IPS-18c (cell line): ENCODE measurements around the gene ISG15.

Experiments used
- H3K4me3 ChIP-seq: 2 replicates; pipeline ENCODE4 v1.7.0; 2013; ENCODE audit warnings: low read depth, mild to moderate bottlenecking, low read length, moderate library complexity; ENCODE audit not compliant: insufficient read depth
- H3K9me3 ChIP-seq: one replicate; pipeline ENCODE4 v1.6.1; 2013; ENCODE audit warnings: mild to moderate bottlenecking, low read length, moderate library complexity; ENCODE audit not compliant: control insufficient read depth, insufficient read depth

Gene ISG15

DNA sequence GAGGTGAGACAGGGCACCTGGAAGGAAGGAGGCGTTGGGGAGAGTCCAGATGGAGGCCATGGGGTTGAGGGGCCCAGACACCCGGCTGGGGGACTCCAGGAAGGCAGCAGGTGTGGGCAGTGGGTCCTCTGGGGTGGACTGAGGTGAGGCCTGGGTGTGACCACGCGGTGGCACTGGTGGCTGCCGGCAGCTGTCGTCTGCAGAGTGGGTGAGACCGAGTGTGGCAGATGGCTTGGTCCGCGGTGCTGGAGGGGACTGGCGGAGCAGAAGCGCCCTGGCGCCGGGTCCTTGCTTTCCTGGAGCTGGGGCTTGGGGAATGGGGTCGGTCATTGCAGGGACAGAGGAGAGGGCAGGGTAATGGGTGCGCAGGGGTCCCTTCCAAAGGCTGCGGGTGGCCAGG lies 19.1 kb downstream of the ISG15 start:
- Histone ChIP-seq H3K9me3 (no peaks in the 10 kb centered on the region), H3K4me3 (peak overlapping the region; percentile 28; the same call in 1 of the 2 replicates)

DNA sequence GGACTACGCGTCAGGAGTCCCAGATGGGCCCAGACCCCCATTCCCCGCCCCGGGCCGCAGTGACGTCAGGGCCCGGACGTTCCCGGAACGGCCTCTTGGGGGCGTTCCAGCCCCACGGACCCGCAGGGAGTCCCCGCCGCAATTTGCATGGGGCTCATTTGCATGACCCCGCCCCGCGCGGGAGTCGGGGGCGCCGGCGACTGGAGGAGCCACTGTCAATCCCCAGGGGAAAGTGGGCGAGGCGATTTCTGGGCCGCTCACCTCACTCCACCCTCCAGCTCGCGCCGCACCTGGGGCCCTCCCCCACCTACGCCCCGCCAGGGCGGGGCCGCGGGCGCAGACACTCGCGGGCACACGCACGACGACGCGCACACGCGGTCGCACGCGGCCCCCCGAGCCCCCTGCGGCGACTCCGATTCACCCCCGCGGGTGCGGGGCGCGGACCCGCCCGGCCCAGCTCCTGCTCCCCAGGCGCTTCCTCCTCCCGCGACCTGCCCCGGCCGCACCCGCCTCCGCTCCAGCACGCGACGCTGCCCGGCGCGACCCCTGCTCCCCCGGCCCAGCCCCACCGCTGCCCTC lies 19.8 kb downstream of the ISG15 start:
- Histone ChIP-seq H3K9me3 (no peaks in the 10 kb centered on the region), H3K4me3 (peak overlapping the region; percentile 52; the same call in 1 of the 2 replicates)

DNA sequence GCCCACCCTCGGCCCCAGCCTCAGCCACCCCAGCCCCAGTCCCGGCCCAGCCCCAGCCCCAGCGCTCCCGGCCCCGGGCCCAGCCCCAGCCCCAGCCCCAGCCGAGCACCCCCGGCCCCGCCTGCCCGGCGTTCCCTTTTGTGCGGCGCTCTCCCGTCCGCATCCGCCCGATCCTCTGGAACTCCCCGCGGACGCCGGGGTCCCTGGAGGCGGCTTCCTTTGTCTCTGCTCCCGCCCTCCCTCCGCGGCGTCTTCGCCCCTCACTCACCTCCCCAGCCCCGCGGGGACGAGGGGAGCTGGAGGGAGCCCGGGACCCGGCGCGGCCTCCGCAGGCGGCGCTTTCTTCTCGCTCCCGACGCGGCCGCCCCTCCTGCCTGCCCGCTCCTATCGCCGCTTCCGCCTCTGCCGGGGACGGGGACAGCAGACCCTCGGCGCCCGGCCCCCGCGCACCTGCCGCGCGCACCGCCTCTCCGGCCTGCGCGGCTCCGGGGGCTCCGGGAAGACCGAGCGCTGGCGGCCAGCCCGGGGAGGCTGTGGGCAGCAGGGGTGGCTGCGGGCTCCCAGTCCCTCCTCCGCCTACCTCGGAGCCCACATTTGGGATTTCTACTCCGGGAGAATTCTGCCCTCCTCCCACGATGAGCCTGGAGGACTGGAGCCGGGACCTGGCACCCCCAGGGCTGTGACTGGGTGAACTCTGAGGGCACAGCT lies 20.6 kb downstream of the ISG15 start:
- peak overlapping the region; percentile 51 for H3K4me3 ChIP-seq
- H3K9me3 ChIP-seq: no peaks in the 10 kb centered on the region

DNA sequence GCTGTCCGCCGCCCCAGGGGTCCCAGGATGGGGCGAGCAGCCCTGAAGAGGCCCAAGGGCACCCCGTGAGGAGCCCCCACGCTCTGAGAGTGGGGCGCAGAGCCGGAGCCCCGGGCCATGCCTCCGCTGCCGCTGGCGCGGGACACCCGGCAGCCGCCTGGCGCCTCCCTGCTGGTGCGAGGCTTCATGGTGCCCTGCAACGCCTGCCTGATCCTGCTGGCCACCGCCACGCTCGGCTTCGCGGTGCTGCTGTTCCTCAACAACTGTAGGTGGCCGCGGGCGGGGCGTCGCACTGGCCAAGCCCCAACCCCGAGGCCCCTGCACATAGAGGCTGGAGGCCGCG lies 21.1 kb downstream of the ISG15 start:
- H3K9me3 ChIP-seq: no peaks in the 10 kb centered on the region
- peak overlapping the region; percentile 51 for H3K4me3 ChIP-seq

DNA sequence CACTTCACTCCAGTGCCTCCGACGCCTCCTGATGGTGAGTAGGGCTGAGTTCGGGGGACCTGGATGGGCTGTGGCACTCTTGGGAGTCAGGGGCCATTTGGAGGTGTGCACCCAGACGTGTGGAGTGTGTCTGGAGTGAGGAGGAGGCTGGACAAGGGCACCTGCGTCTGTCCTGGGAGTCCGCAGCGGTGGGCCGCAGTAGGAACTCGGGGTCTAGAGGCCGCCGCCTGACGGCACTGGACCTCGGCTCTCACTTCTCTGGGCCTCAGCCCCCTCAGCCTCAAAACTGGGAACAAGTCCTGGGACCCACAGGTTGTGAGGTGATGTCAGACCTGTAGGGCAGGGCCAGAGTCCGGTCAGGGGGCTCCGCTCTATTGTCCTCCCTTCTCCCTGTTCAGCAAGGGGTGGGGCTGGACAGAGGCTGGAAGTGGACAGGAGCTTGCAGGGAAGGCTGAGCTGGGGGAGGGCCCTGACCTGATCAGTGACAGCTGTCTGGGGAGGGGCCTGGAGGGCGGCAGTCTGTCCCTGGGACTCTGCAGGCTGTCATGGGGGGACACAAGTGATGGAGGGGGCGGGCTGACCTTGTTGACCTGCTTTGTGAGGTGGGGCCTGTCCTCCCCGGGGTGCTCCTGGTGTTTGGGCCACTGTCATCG lies 22.1 kb downstream of the ISG15 start:
- H3K4me3 ChIP-seq: no peak overlapping the region
- no peaks in the 10 kb centered on the region for H3K9me3 ChIP-seq

DNA sequence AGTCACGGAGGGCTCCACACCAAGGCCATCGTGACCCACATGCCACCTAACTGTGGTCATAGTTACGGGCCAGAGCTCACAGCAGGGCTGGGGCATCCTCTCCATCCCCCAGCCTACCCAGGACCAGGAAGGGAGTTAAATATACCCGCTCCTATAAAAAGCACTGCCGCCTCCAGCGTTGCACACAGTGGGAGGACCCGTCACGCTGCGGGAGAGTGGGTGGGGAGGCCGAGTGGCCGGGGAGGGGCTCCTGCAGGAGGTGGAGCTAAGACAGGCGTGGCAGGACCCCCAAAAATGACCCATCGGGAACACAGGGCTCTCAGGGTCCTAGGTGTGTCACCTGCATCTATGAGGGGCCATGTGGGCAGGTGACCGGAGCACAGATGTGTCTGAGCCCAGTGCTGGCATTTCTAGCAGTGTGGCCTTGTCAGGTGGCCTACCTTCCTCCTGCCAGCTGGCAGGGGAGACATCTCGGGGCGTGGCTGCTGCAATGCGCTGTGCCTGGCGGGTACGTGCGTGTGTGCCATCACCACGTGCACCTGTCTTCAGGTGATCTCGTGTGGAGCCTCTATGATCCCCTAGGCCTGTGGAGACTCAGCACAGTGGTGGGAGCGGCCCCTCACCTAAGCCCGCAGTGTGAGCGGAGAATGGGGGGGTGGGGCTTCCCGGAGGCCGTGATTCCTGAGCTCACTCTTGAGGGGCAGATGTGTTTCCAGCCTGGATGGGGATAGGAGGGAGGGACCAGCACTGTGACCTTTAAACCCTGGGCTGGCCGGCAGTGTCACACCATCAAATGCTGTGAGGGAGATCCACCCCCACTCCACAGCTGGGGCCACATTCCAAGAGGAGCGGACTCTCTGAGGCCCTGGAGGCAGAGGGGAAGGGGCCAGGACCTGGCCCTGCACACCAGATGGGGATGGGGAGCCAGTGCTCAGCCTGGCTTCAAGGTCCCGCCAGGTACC lies 24.4 kb downstream of the ISG15 start:
- no peak overlapping the region for H3K4me3 ChIP-seq
- no peaks in the 10 kb centered on the region for H3K9me3 ChIP-seq

DNA sequence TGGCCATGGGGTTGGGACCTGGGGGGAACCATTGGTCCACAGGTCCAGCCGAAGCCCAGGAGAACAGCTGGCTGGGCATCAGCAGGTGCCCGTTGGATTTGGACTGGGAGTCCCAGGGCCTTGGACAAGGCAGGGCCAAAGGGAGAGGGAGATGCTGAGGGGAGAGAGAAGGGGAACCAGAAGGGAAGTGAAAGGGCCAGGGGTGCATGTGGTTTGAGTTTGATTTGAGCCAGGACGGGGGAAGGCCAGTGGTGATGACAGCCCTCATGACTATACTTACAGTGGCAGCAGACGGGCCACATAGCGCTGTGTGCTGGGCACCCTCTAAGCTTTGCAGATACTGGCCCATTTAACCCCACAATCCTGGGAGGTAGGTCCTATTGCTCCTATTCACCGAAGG lies 25.4 kb downstream of the ISG15 start:
- Histone ChIP-seq H3K9me3 (no peaks in the 10 kb centered on the region), H3K4me3 (no peak overlapping the region)

DNA sequence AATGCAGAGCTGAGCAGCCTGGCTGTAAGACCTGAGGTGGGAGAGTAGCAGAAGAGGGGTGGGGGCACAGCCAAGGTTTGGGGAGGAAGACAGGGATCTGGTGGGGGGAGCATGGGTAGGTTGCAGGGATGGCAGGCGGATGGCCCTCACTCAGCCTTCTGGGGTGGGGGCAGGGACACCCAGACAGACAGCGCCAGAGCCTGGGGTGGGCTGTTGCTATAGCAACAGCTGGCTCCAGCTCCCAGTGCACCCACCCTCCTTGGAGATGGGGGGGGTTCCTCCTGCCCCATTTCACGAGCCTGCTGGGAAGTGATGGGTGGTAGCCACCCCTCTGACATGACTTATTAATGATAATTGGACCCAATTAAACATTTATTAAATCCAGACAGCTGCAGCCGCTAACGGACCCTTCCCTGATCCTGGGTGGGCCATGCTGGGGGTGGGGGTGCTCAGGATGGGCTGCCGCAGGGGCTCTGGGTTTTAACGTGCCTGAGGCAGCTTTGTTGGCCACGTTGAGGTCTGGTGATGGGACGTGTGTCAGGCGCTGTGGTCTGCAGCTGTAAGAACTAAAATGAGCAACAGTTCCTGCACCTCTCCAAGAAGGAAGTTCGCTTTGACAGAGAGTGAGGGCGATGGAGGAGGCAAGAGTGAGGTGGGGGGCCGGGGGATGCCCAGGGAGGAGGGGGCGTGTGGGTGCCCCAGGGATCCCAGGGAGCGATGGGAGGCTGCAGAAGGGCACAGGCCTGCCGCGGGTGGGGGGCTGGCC lies 26.0 kb downstream of the ISG15 start:
- no peak overlapping the region; the same call in 1 of the 2 replicates for H3K4me3 ChIP-seq
- H3K9me3 ChIP-seq: no peaks in the 10 kb centered on the region

DNA sequence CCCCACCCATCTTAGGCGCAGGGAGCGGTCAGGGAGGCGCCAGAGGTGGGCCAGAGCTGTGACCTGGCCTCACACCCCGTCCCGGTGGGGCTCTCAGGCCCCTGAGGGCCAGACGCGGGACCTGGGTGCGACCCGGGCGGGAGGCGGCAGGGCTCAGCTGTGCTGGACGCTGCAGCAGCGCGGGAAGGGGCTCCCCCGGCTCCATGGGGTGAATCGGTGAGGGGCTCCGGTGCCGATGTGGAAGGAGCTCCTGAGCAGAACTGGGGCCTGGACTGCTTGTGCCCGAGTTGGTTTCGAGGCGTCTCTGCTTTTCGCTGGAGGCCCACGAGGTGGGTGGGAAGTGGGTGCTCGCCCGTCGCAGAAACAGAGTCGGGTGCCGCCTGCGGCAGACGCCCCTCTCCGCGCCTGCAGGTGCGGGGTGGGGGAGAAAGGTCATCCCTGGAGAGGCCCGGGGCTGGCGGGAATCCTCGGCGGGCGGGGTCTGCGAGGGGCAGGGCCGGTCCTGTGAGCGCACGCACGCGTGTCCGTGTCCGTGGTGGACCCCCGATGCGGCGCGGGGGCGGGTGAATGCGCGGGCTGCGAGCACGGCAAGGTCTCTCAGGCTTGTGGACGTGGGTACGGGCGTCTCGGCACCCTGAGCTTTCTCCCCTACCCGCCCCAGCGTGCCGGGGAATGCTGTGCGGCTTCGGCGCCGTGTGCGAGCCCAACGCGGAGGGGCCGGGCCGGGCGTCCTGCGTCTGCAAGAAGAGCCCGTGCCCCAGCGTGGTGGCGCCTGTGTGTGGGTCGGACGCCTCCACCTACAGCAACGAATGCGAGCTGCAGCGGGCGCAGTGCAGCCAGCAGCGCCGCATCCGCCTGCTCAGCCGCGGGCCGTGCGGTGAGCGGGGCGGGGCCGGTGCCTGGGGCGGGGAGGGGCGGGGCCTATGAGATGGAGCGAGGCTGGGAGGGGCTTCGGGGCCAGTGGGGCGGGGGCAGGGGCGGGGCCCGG lies 27.0 kb downstream of the ISG15 start:
- H3K9me3 ChIP-seq: no peaks in the 10 kb centered on the region
- peak overlapping the region; percentile 40 for H3K4me3 ChIP-seq

DNA sequence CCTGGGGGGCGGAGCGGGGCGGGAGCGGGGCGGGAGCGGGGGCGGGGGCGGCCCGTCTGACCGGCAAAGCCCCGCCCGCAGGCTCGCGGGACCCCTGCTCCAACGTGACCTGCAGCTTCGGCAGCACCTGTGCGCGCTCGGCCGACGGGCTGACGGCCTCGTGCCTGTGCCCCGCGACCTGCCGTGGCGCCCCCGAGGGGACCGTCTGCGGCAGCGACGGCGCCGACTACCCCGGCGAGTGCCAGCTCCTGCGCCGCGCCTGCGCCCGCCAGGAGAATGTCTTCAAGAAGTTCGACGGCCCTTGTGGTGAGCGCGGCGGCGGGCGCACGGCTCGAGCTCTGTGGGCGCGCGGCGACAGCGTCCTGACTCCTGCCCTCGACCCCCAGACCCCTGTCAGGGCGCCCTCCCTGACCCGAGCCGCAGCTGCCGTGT lies 27.8 kb downstream of the ISG15 start:
- Histone ChIP-seq H3K4me3 (peak overlapping the region; percentile 15; the same call in 1 of the 2 replicates), H3K9me3 (no peaks in the 10 kb centered on the region)

DNA sequence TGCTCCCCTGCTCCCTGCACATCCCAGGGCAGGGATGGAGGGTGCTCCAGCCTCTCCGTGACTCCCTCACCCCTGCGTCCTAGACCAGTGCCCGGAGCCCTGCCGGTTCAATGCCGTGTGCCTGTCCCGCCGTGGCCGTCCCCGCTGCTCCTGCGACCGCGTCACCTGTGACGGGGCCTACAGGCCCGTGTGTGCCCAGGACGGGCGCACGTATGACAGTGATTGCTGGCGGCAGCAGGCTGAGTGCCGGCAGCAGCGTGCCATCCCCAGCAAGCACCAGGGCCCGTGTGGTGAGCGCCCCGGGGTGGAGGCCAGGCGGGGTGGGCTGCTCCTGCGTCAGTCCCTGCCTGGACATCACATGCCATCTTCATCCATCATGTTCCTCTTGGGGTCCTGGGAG lies 28.6 kb downstream of the ISG15 start:
- no peaks in the 10 kb centered on the region for H3K9me3 ChIP-seq
- H3K4me3 ChIP-seq: no peak overlapping the region

DNA sequence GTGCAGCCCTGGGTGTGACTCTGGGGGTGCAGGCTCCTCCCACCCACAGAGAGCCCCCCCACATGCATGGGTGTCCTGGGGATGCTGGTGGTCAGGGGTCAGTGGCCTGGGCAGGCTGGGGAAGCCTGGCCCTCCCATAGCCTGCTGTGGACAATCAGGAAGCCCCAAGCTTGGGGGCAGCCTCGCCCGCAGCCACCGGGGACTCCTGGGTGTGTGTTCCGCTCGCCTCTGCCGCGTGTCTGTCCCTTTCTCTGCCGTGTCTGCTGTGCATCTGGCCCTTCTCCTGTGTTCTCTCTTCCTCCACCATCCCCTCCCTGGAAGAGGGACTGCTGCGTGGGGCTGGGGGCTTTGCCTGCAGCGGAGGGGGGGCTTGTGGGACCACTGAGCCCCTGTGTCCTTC lies 29.5 kb downstream of the ISG15 start:
- no peak overlapping the region for H3K4me3 ChIP-seq
- no peaks in the 10 kb centered on the region for H3K9me3 ChIP-seq

DNA sequence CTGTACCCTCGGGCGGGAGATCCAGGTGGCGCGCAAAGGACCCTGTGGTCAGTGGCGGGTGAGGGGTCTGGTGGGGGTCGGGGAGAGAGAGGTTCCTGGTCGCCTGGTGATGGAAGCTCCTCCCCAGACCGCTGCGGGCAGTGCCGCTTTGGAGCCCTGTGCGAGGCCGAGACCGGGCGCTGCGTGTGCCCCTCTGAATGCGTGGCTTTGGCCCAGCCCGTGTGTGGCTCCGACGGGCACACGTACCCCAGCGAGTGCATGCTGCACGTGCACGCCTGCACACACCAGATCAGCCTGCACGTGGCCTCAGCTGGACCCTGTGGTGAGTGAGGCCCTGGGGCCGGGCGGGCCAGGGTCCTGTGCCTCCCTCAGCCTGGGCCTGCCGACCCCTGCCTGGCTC lies 30.1 kb downstream of the ISG15 start:
- Histone ChIP-seq H3K4me3 (no peak overlapping the region), H3K9me3 (no peaks in the 10 kb centered on the region)

DNA sequence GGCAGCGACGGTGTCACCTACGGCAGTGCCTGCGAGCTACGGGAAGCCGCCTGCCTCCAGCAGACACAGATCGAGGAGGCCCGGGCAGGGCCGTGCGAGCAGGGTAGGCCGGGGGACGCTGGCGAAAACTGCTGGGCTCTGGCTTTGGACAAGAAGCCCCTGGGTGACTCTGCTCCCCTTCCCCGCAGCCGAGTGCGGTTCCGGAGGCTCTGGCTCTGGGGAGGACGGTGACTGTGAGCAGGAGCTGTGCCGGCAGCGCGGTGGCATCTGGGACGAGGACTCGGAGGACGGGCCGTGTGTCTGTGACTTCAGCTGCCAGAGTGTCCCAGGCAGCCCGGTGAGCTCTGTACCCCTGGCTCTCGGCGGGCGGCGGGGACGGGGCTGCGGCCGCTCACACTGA lies 30.6 kb downstream of the ISG15 start:
- H3K9me3 ChIP-seq: no peaks in the 10 kb centered on the region

DNA sequence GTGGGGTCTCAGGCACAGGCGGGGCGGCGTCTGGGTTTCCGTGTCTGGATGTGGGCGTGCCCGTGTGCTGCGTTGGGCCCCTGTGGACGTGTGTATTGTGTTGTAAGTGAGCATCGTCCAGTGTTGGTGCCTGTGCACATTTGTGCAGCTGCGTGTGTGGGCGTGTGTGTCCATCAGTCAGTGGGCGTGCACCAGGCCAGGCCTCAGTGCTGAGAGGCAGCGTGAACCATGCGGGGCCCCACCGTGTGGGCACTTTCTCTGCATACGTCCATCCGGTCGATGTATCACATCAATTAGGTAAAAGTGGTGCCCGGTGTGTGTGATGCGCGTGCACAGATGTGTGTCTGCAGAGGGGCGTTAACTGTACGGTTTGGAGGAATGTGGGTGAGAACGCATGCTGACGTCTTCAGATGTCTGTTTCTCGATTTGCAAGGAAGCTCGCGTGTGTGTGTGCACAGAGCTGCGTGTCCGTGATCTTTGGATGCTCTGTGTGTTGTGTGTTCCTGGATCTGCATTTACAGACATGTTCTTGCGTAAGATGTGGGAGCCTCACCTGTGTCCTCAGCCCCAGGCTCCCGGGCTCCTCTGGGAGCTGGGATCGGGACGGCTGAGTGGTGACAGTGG lies 31.3 kb downstream of the ISG15 start:
- Histone ChIP-seq H3K4me3 (no peak overlapping the region), H3K9me3 (no peaks in the 10 kb centered on the region)

More for the DNA sequence above, 30.6 kb downstream of the ISG15 start:
- H3K4me3 ChIP-seq: no peak overlapping the region
